WTC11 (cell line): ENCODE results near the gene AKAP11.

Experiments
- ATF1 ChIP-seq: sonication (generic); formaldehyde crosslinking; IDR thresholded peaks from 2 replicates; pipeline ENCODE4 v1.8.1; 2023; ENCODE audit warnings: mild to moderate bottlenecking, moderate library complexity, missing genetic modification reagents
- FOXP1 ChIP-seq: sonication (generic); formaldehyde crosslinking; IDR thresholded peaks from 2 replicates; pipeline ENCODE4 v1.8.0; 2022; ENCODE audit warnings: missing genetic modification reagents, mild to moderate bottlenecking, moderate library complexity, borderline replicate concordance
- NFE2L1 ChIP-seq: sonication (generic); formaldehyde crosslinking; IDR thresholded peaks from 2 replicates; pipeline ENCODE4 v1.8.1; 2023; ENCODE audit warnings: missing genetic modification reagents
- NR1H2 ChIP-seq: sonication (generic); formaldehyde crosslinking; IDR thresholded peaks from 2 replicates; pipeline ENCODE4 v1.9.0; 2021; ENCODE audit warnings: mild to moderate bottlenecking, moderate library complexity, missing genetic modification reagents
- SMAD4 ChIP-seq: sonication (generic); formaldehyde crosslinking; IDR thresholded peaks from 2 replicates; pipeline ENCODE4 v1.8.0; 2022; ENCODE audit warnings: mild to moderate bottlenecking, missing genetic modification reagents
- ZNF121 ChIP-seq: sonication (generic); formaldehyde crosslinking; IDR thresholded peaks from 2 replicates; pipeline ENCODE4 v1.8.0; 2023; ENCODE audit warnings: missing genetic modification reagents
- ZNF138 ChIP-seq: sonication (generic); formaldehyde crosslinking; conservative IDR thresholded peaks from 2 replicates; pipeline ENCODE4 v1.8.1; 2022; ENCODE audit warnings: mild to moderate bottlenecking, moderate library complexity, missing genetic modification reagents
- TF ChIP-seq, protein P1 (sequence below): fragments of 200-600 bp; IDR thresholded peaks from 2 replicates; pipeline ENCODE4 v1.8.0; 2022; ENCODE audit warnings: antibody characterized with exemption
- TF ChIP-seq, protein P2 (sequence below): sonication (generic); formaldehyde crosslinking; IDR thresholded peaks from 2 replicates; pipeline ENCODE4 v1.8.1; 2023; ENCODE audit warnings: mild to moderate bottlenecking, missing genetic modification reagents, moderate library complexity
- TF ChIP-seq, protein P3 (sequence below): sonication (generic); formaldehyde crosslinking; IDR thresholded peaks from 2 replicates; pipeline ENCODE4 v1.8.1; 2022; ENCODE audit warnings: low read depth, mild to moderate bottlenecking, moderate library complexity, missing genetic modification reagents, borderline replicate concordance
- TF ChIP-seq, protein P4 (sequence below): sonication (generic); formaldehyde crosslinking; IDR thresholded peaks from 2 replicates; pipeline ENCODE4 v1.8.1; 2023; ENCODE audit warnings: mild to moderate bottlenecking, missing genetic modification reagents
- TF ChIP-seq, protein P5 (sequence below): sonication (generic); formaldehyde crosslinking; IDR thresholded peaks from 2 replicates; pipeline ENCODE4 v1.8.1; 2023; ENCODE audit warnings: mild to moderate bottlenecking, missing genetic modification reagents, borderline replicate concordance
- TF ChIP-seq, protein P6 (sequence below): sonication (generic); formaldehyde crosslinking; IDR thresholded peaks from 2 replicates; pipeline ENCODE4 v1.8.0; 2022; ENCODE audit warnings: mild to moderate bottlenecking, missing genetic modification reagents
- TF ChIP-seq, protein P7 (sequence below): sonication (generic); formaldehyde crosslinking; IDR thresholded peaks from 2 replicates; pipeline ENCODE4 v1.8.1; 2023; ENCODE audit warnings: mild to moderate bottlenecking, missing genetic modification reagents, moderate library complexity

DNA sequence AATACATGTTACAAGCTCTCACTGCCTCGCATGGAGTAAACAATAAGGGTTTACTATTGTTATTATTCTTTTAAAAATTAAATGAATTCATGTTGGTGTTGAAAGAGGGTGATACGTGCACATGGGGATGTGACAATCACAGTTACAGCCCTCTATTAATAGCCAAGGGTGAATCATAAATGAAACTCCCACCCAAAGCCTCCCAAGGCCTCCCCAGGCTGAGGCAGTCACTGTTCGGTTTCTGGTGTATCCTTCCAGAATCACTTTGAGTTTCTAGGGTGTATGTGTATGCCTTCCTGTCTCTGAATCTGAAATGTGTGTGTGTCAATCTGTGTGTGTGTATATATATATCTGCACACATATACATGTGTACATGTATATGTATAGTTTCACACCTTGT is 73.4 kb downstream of the AKAP11 start:
- TF ChIP-seq, protein P1, sequence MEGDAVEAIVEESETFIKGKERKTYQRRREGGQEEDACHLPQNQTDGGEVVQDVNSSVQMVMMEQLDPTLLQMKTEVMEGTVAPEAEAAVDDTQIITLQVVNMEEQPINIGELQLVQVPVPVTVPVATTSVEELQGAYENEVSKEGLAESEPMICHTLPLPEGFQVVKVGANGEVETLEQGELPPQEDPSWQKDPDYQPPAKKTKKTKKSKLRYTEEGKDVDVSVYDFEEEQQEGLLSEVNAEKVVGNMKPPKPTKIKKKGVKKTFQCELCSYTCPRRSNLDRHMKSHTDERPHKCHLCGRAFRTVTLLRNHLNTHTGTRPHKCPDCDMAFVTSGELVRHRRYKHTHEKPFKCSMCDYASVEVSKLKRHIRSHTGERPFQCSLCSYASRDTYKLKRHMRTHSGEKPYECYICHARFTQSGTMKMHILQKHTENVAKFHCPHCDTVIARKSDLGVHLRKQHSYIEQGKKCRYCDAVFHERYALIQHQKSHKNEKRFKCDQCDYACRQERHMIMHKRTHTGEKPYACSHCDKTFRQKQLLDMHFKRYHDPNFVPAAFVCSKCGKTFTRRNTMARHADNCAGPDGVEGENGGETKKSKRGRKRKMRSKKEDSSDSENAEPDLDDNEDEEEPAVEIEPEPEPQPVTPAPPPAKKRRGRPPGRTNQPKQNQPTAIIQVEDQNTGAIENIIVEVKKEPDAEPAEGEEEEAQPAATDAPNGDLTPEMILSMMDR = no peak
- TF ChIP-seq SMAD4 (CRISPR knock-in tag) (no peak), ZNF138 (CRISPR knock-in tag) (no peak), NFE2L1 (CRISPR knock-in tag) (no peak), ZNF121 (CRISPR knock-in tag) (no peak), ATF1 (no peak), FOXP1 (CRISPR knock-in tag) (no peak), NR1H2 (CRISPR knock-in tag) (no peak)
- TF ChIP-seq, protein P2, sequence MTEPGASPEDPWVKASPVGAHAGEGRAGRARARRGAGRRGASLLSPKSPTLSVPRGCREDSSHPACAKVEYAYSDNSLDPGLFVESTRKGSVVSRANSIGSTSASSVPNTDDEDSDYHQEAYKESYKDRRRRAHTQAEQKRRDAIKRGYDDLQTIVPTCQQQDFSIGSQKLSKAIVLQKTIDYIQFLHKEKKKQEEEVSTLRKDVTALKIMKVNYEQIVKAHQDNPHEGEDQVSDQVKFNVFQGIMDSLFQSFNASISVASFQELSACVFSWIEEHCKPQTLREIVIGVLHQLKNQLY (CRISPR knock-in tag) = no peak
- TF ChIP-seq, protein P3, sequence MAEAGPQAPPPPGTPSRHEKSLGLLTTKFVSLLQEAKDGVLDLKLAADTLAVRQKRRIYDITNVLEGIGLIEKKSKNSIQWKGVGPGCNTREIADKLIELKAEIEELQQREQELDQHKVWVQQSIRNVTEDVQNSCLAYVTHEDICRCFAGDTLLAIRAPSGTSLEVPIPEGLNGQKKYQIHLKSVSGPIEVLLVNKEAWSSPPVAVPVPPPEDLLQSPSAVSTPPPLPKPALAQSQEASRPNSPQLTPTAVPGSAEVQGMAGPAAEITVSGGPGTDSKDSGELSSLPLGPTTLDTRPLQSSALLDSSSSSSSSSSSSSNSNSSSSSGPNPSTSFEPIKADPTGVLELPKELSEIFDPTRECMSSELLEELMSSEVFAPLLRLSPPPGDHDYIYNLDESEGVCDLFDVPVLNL (CRISPR knock-in tag) = no peak
- TF ChIP-seq, protein P4, sequence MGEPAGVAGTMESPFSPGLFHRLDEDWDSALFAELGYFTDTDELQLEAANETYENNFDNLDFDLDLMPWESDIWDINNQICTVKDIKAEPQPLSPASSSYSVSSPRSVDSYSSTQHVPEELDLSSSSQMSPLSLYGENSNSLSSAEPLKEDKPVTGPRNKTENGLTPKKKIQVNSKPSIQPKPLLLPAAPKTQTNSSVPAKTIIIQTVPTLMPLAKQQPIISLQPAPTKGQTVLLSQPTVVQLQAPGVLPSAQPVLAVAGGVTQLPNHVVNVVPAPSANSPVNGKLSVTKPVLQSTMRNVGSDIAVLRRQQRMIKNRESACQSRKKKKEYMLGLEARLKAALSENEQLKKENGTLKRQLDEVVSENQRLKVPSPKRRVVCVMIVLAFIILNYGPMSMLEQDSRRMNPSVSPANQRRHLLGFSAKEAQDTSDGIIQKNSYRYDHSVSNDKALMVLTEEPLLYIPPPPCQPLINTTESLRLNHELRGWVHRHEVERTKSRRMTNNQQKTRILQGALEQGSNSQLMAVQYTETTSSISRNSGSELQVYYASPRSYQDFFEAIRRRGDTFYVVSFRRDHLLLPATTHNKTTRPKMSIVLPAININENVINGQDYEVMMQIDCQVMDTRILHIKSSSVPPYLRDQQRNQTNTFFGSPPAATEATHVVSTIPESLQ (CRISPR knock-in tag) = no peak
- TF ChIP-seq, protein P5, sequence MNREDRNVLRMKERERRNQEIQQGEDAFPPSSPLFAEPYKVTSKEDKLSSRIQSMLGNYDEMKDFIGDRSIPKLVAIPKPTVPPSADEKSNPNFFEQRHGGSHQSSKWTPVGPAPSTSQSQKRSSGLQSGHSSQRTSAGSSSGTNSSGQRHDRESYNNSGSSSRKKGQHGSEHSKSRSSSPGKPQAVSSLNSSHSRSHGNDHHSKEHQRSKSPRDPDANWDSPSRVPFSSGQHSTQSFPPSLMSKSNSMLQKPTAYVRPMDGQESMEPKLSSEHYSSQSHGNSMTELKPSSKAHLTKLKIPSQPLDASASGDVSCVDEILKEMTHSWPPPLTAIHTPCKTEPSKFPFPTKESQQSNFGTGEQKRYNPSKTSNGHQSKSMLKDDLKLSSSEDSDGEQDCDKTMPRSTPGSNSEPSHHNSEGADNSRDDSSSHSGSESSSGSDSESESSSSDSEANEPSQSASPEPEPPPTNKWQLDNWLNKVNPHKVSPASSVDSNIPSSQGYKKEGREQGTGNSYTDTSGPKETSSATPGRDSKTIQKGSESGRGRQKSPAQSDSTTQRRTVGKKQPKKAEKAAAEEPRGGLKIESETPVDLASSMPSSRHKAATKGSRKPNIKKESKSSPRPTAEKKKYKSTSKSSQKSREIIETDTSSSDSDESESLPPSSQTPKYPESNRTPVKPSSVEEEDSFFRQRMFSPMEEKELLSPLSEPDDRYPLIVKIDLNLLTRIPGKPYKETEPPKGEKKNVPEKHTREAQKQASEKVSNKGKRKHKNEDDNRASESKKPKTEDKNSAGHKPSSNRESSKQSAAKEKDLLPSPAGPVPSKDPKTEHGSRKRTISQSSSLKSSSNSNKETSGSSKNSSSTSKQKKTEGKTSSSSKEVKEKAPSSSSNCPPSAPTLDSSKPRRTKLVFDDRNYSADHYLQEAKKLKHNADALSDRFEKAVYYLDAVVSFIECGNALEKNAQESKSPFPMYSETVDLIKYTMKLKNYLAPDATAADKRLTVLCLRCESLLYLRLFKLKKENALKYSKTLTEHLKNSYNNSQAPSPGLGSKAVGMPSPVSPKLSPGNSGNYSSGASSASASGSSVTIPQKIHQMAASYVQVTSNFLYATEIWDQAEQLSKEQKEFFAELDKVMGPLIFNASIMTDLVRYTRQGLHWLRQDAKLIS = no peak
- TF ChIP-seq, protein P6, sequence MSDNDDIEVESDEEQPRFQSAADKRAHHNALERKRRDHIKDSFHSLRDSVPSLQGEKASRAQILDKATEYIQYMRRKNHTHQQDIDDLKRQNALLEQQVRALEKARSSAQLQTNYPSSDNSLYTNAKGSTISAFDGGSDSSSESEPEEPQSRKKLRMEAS (CRISPR knock-in tag) = no peak
- TF ChIP-seq, protein P7, sequence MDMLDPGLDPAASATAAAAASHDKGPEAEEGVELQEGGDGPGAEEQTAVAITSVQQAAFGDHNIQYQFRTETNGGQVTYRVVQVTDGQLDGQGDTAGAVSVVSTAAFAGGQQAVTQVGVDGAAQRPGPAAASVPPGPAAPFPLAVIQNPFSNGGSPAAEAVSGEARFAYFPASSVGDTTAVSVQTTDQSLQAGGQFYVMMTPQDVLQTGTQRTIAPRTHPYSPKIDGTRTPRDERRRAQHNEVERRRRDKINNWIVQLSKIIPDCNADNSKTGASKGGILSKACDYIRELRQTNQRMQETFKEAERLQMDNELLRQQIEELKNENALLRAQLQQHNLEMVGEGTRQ = no peak
